DND-41 (cell line): ENCODE data around the gene UBE2Q2.
A peak's percentile ranks its signal among the peaks of the same experiment; 100 is the strongest.

ENCODE experiments used
- ATAC-seq: fragments of 200-7000 bp; cut with Tn5 transposase; 3 replicates; pipeline ENCODE4 v1.9.1; 2021; ENCODE audit warnings: low read depth; ENCODE audit not compliant: insufficient read depth
- DNase-seq: peaks from one replicate; pipeline ENCODE4 v3.0.0-alpha.2; 2020
- H2AFZ ChIP-seq: 2 replicates; pipeline ENCODE4 v1.6.0; 2012; ENCODE audit warnings: low read depth, low read length
- H3K27ac ChIP-seq: 2 replicates; pipeline ENCODE4 v1.5.1; 2012; ENCODE audit warnings: low read length, inconsistent platforms
- H3K27me3 ChIP-seq: fragments of 200-600 bp; sonication (generic); 2 replicates; pipeline ENCODE4 v1.6.0; 2012; ENCODE audit warnings: low read length, mild to moderate bottlenecking, inconsistent platforms; ENCODE audit not compliant: insufficient read depth, poor library complexity
- H3K36me3 ChIP-seq: 2 replicates; pipeline ENCODE4 v1.5.1; 2012; ENCODE audit warnings: low read length, inconsistent platforms; ENCODE audit not compliant: insufficient read depth
- H3K4me1 ChIP-seq: 2 replicates; pipeline ENCODE4 v1.5.1; 2012; ENCODE audit warnings: mild to moderate bottlenecking, low read length; ENCODE audit not compliant: insufficient read depth
- H3K4me2 ChIP-seq: 2 replicates; pipeline ENCODE4 v1.6.0; 2012; ENCODE audit warnings: mild to moderate bottlenecking, moderate library complexity, low read length, inconsistent platforms; ENCODE audit not compliant: insufficient read depth
- H3K4me3 ChIP-seq, 2 experiments: fragments of 200-600 bp in 1 of 2; shearing (Covaris generic) in 1 of 2; 2 replicates each; pipeline ENCODE4 v1.5.1; 2012 to 2016; ENCODE audit warnings: inconsistent platforms in 2 of 2, low read length in 2 of 2, mild to moderate bottlenecking in 2 of 2, low read depth in 1 of 2, moderate library complexity in 1 of 2
- H3K79me2 ChIP-seq: 2 replicates; pipeline ENCODE4 v1.6.0; 2012; ENCODE audit warnings: low read length, inconsistent platforms; ENCODE audit not compliant: insufficient read depth
- H3K9ac ChIP-seq: 2 replicates; pipeline ENCODE4 v1.6.0; 2012; ENCODE audit warnings: low read depth, mild to moderate bottlenecking, inconsistent platforms, low read length, moderate library complexity
- H3K9me3 ChIP-seq: 2 replicates; pipeline ENCODE4 v1.5.1; 2012; ENCODE audit warnings: low read length, moderate library complexity, mild to moderate bottlenecking, inconsistent platforms; ENCODE audit not compliant: insufficient read depth, severe bottlenecking
- H4K20me1 ChIP-seq: 2 replicates; pipeline ENCODE4 v1.6.0; 2012; ENCODE audit warnings: low read length; ENCODE audit not compliant: insufficient read depth
- EZH2 ChIP-seq: IDR thresholded peaks from 3 replicates; pipeline ENCODE4 v1.6.1; 2012; ENCODE audit warnings: borderline replicate concordance, low read depth, mild to moderate bottlenecking, moderate library complexity, low read length, inconsistent platforms; ENCODE audit not compliant: severe bottlenecking
- TF ChIP-seq, protein P1 (sequence below): IDR thresholded peaks from 2 replicates; pipeline ENCODE4 v1.5.1; 2012; ENCODE audit warnings: borderline replicate concordance, low read length, moderate library complexity, mild to moderate bottlenecking; ENCODE audit not compliant: poor library complexity, severe bottlenecking; ENCODE audit errors: extremely low read depth

Gene UBE2Q2

DNA sequence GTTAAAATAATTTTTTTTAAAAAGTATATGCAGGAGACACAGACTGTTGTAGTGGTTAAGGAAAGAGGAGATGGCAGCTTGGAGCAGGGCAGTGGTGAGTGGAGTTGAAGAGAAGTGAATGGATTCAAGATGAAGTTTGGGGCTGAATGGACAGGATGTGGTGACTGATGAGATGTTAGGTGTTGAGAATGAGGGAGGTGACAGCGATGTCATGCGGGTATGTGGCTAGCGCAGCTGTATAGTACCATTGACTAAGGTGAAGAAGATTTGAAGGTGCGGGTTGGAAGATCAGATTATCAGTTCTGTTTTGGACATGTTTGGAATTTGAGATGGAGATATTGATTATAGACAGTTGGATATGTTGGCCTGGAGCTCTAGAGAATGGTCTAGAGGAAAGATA, 80.5 kb downstream of the UBE2Q2 start:
- Histone ChIP-seq H3K4me3 (no peak overlapping the region), H4K20me1 (no peaks in the 10 kb centered on the region), H3K36me3 (peaks cover 16% of the 10 kb centered on the region; the same call in 1 of the 2 replicates), H3K27me3 (no peaks in the 10 kb centered on the region), H2AFZ (no peak overlapping the region), H3K4me2 (no peak overlapping the region), H3K9ac (no peak overlapping the region), H3K27ac (no peak overlapping the region), H3K4me1 (no peaks in the 10 kb centered on the region), H3K9me3 (no peaks in the 10 kb centered on the region), H3K79me2 (no peaks in the 10 kb centered on the region)
- DNase-seq (peak; percentile 10), ATAC-seq (peak; percentile 58; the same call in 1 of the 3 replicates)
- TF ChIP-seq, protein P1, sequence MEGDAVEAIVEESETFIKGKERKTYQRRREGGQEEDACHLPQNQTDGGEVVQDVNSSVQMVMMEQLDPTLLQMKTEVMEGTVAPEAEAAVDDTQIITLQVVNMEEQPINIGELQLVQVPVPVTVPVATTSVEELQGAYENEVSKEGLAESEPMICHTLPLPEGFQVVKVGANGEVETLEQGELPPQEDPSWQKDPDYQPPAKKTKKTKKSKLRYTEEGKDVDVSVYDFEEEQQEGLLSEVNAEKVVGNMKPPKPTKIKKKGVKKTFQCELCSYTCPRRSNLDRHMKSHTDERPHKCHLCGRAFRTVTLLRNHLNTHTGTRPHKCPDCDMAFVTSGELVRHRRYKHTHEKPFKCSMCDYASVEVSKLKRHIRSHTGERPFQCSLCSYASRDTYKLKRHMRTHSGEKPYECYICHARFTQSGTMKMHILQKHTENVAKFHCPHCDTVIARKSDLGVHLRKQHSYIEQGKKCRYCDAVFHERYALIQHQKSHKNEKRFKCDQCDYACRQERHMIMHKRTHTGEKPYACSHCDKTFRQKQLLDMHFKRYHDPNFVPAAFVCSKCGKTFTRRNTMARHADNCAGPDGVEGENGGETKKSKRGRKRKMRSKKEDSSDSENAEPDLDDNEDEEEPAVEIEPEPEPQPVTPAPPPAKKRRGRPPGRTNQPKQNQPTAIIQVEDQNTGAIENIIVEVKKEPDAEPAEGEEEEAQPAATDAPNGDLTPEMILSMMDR: no peak
- TF ChIP-seq EZH2: no peak

DNA sequence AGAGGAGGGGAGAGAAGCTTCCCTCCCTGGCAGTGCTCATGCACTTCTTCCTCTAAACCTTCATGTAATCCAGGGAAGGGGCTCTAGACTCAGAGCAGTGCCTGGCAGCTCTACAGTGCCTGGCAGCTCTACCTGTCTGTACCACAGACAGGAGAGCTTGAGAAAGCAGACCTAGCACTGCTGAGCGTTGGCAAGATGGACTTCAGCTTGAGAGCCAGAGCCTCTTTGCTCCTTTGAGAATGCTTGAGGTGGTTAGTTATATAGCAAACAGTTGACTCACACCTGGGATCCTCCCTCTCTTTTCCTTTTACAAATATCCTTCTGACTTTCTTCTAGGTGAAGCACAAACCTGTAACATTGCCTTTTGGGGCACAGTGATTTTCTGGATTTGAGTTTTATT, 81.3 kb downstream of the UBE2Q2 start:
- H3K9me3 ChIP-seq: no peaks in the 10 kb centered on the region
- H3K79me2 ChIP-seq: no peaks in the 10 kb centered on the region
- TF ChIP-seq, protein P1: no peak
- no peak for TF ChIP-seq EZH2
- H3K4me1 ChIP-seq: no peaks in the 10 kb centered on the region
- no peak overlapping the region for H3K9ac ChIP-seq
- no peaks in the 10 kb centered on the region for H3K27me3 ChIP-seq
- H3K4me2 ChIP-seq: no peak overlapping the region
- H3K4me3 ChIP-seq: no peak overlapping the region
- H3K27ac ChIP-seq: no peak overlapping the region
- ATAC-seq (no peak), DNase-seq (no peak)
- peaks cover 11% of the 10 kb centered on the region; the same call in 1 of the 2 replicates for H3K36me3 ChIP-seq
- H4K20me1 ChIP-seq: no peaks in the 10 kb centered on the region
- H2AFZ ChIP-seq: no peak overlapping the region

DNA sequence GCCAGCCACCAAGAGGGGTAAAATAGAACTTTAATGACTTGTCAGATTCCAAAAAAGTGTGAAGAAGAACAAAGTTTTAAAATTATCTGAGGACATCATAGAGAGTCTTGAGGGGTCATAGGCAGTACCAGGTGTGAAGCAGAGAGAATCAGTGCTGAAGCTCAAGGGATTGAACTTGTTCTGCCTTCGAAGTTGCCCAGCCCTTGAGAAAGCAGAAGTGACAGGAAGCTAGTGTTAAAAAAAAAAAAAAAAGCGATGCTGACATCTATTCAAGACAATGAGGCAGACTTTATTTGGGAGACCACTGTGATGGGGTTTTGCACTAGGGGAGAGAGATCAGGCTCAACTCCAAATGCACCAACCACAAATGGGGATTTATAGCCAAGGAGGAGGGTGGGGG, 82.2 kb downstream of the UBE2Q2 start:
- Histone ChIP-seq H3K4me3 (no peak overlapping the region), H3K79me2 (no peaks in the 10 kb centered on the region), H3K36me3 (peaks cover 11% of the 10 kb centered on the region; the same call in 1 of the 2 replicates), H3K9me3 (no peaks in the 10 kb centered on the region), H2AFZ (no peak overlapping the region), H3K4me1 (no peaks in the 10 kb centered on the region), H4K20me1 (no peaks in the 10 kb centered on the region), H3K27ac (no peak overlapping the region), H3K27me3 (no peaks in the 10 kb centered on the region), H3K4me2 (no peak overlapping the region), H3K9ac (no peak overlapping the region)
- no peak for DNase-seq
- ATAC-seq: no peak
- TF ChIP-seq, protein P1: no peak
- TF ChIP-seq EZH2: no peak

- Histone ChIP-seq H4K20me1 (no peaks in the 10 kb centered on the region), H3K4me3 (no peak overlapping the region), H3K27me3 (no peaks in the 10 kb centered on the region), H3K27ac (no peak overlapping the region), H3K4me1 (no peaks in the 10 kb centered on the region), H3K9me3 (no peaks in the 10 kb centered on the region), H3K4me2 (no peak overlapping the region), H2AFZ (no peak overlapping the region), H3K79me2 (no peaks in the 10 kb centered on the region), H3K36me3 (peaks cover 15% of the 10 kb centered on the region), H3K9ac (no peak overlapping the region)
- no peak for DNase-seq
- TF ChIP-seq, protein P1: no peak
- no peak for TF ChIP-seq EZH2
- ATAC-seq: no peak
Observed at GRCh38 chr15:75926931-75927330, 83.7 kb downstream of the UBE2Q2 start.
